ENCODE data around the gene AMBRA1. TPM values are rescaled to one million over a fixed set of nuclear protein-coding genes. Genes with fewer than 3 reads are reported as not detected.

The AMBRA1 gene
- total RNA-seq, 2 experiments from 2014 or later, result 24.6 to 30.7 TPM

DNA sequence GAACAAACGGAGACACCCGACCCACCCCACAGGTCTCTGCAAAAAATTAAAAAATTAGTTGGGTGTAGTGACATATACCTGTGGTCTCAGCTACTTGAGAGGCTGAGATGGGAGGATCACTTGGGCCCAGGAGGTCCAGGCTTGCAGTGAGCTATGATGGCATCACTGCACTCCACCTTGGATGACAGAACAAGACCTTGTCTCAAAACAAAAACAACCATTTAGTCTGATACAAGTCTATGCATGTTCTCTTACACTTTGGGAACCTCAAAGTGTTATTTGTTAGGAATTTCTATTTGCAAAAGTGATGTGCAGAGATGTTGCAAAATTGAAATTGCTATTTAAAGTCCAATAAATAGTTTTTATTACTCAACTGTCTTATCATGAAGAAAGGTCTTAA lies 37.9 kb upstream of the AMBRA1 start:
- DNase-seq (ENCODE audit: low spot score), result no peak
- ChIA-PET CTCF (ENCODE audit: unreplicated experiment) (no interaction called here), POLR2A (interaction anchor here (0.7 to 1.4 kb wide), 3 partner anchors 12 to 86 kb away, joined by 4 to 5 read pairs (median 4); partner anchors contain the start of genes ATG13 and HARBI1)
- no peaks in the 10 kb centered on the region for H3K9me2 ChIP-seq (ENCODE audit: insufficient read depth, low read length)
- no peak overlapping the region for H3K4me2 ChIP-seq (ENCODE audit: low read length)
- peaks cover 34% of the 10 kb centered on the region for H3K36me3 ChIP-seq (ENCODE audit: insufficient read depth, low read length)
- no peaks in the 10 kb centered on the region for H4K20me1 ChIP-seq (ENCODE audit: insufficient read depth, low read length)
- no TSS peak for BruUV-seq (replicated peaks)
- TF ChIP-seq, protein P1, sequence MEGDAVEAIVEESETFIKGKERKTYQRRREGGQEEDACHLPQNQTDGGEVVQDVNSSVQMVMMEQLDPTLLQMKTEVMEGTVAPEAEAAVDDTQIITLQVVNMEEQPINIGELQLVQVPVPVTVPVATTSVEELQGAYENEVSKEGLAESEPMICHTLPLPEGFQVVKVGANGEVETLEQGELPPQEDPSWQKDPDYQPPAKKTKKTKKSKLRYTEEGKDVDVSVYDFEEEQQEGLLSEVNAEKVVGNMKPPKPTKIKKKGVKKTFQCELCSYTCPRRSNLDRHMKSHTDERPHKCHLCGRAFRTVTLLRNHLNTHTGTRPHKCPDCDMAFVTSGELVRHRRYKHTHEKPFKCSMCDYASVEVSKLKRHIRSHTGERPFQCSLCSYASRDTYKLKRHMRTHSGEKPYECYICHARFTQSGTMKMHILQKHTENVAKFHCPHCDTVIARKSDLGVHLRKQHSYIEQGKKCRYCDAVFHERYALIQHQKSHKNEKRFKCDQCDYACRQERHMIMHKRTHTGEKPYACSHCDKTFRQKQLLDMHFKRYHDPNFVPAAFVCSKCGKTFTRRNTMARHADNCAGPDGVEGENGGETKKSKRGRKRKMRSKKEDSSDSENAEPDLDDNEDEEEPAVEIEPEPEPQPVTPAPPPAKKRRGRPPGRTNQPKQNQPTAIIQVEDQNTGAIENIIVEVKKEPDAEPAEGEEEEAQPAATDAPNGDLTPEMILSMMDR (conservative IDR thresholded peaks at IDR 0.05; ENCODE audit: low read length), result no peak
- no peak overlapping the region for H3K4me3 ChIP-seq (ENCODE audit: low read depth, low read length, poor library complexity, severe bottlenecking)
- intact Hi-C loops (cut with micrococcal nuclease; ENCODE audit: unreplicated experiment), result no loop called here
- H3K27ac ChIP-seq (ENCODE audit: low read depth, low read length, poor library complexity, severe bottlenecking), result no peak overlapping the region
- no peaks in the 10 kb centered on the region for H3K4me1 ChIP-seq (ENCODE audit: insufficient read depth, low read length, poor library complexity, severe bottlenecking)
- H3K9me3 ChIP-seq (ENCODE audit: low read length), result no peaks in the 10 kb centered on the region
- no peak overlapping the region for H2AFZ ChIP-seq (ENCODE audit: low read length)
- no peaks in the 10 kb centered on the region for H3K79me2 ChIP-seq (ENCODE audit: insufficient read depth, low read depth, low read length)

- no peaks in the 10 kb centered on the region for H3K9me3 ChIP-seq (ENCODE audit: low read length)
- intact Hi-C loops (cut with micrococcal nuclease; ENCODE audit: unreplicated experiment), result no loop called here
- H3K4me2 ChIP-seq (ENCODE audit: low read length), result no peak overlapping the region
- H3K36me3 ChIP-seq (ENCODE audit: insufficient read depth, low read length), result peaks cover 48% of the 10 kb centered on the region
- H3K9me2 ChIP-seq (ENCODE audit: insufficient read depth, low read length), result no peaks in the 10 kb centered on the region
- no peak for DNase-seq (ENCODE audit: low spot score)
- H3K4me1 ChIP-seq (ENCODE audit: insufficient read depth, low read length, poor library complexity, severe bottlenecking), result no peaks in the 10 kb centered on the region
- no peak overlapping the region for H3K27ac ChIP-seq (ENCODE audit: low read depth, low read length, poor library complexity, severe bottlenecking)
- H2AFZ ChIP-seq (ENCODE audit: low read length), result no peak overlapping the region
- no TSS peak for BruUV-seq (replicated peaks)
- H4K20me1 ChIP-seq (ENCODE audit: insufficient read depth, low read length), result no peaks in the 10 kb centered on the region
- TF ChIP-seq EZH2phosphoT487 (IDR thresholded peaks at IDR 0.05; ENCODE audit: borderline replicate concordance, low read depth, low read length), result no peak
- TF ChIP-seq, protein P1 (conservative IDR thresholded peaks at IDR 0.05; ENCODE audit: low read length), result no peak
- ChIA-PET POLR2A (interaction anchor here (0.6 to 1.4 kb wide), 6 partner anchors 12 to 184 kb away, joined by 3 to 5 read pairs (median 4); partner anchors contain the start of genes ATG13 and HARBI1), CTCF (ENCODE audit: unreplicated experiment) (no interaction called here)
- H3K79me2 ChIP-seq (ENCODE audit: insufficient read depth, low read depth, low read length), result no peaks in the 10 kb centered on the region
- no peak overlapping the region for H3K4me3 ChIP-seq (ENCODE audit: low read depth, low read length, poor library complexity, severe bottlenecking)
Observed at GRCh38 chr11:46630237-46630636, 36.4 kb upstream of the AMBRA1 start.

DNA sequence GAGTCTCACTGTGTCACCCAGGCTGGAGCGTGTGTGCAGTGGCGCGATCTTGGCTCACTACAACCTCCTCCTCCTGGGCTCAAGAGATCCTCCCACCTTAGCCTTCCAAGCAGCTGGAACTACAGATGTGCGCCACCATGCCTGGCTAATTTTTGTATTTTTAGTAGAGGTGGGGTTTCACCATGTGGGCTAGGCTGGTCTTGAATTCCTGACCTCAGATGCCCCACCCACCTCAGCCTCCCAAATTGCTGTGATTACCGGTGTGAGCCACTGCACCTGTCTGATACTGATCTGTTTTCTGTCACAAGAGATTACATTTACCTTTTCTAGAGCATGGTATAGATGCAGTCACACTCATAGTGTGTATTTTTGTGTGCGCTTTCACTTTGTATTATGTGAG lies 35.1 kb upstream of the AMBRA1 start:
- Histone ChIP-seq H2AFZ (ENCODE audit: low read length) (no peak overlapping the region), H3K4me3 (ENCODE audit: low read depth, low read length, poor library complexity, severe bottlenecking) (no peak overlapping the region), H4K20me1 (ENCODE audit: insufficient read depth, low read length) (no peaks in the 10 kb centered on the region), H3K9me3 (ENCODE audit: low read length) (no peaks in the 10 kb centered on the region), H3K36me3 (ENCODE audit: insufficient read depth, low read length) (peaks cover 60% of the 10 kb centered on the region), H3K9me2 (ENCODE audit: insufficient read depth, low read length) (no peaks in the 10 kb centered on the region), H3K4me2 (ENCODE audit: low read length) (no peak overlapping the region), H3K79me2 (ENCODE audit: insufficient read depth, low read depth, low read length) (peaks cover 2% of the 10 kb centered on the region; the same call in 1 of the 2 replicates), H3K27ac (ENCODE audit: low read depth, low read length, poor library complexity, severe bottlenecking) (no peak overlapping the region), H3K4me1 (ENCODE audit: insufficient read depth, low read length, poor library complexity, severe bottlenecking) (no peaks in the 10 kb centered on the region)
- intact Hi-C loops (cut with micrococcal nuclease; ENCODE audit: unreplicated experiment), result no loop called here
- TF ChIP-seq, protein P1 (conservative IDR thresholded peaks at IDR 0.05; ENCODE audit: low read length), result no peak
- no peak for TF ChIP-seq EZH2phosphoT487 (IDR thresholded peaks at IDR 0.05; ENCODE audit: borderline replicate concordance, low read depth, low read length)
- DNase-seq (ENCODE audit: low spot score), result no peak
- CTCF ChIA-PET (ENCODE audit: unreplicated experiment), result no interaction called here
- POLR2A ChIA-PET, result interaction anchor here (1.2 kb wide), 1 partner anchor 15 kb away, joined by 3 read pairs; no protein-coding TSS in a partner anchor
- BruUV-seq (replicated peaks), result no TSS peak
